ENCODE measurements around the gene BEND6.

- TF ChIP-seq, protein P1, sequence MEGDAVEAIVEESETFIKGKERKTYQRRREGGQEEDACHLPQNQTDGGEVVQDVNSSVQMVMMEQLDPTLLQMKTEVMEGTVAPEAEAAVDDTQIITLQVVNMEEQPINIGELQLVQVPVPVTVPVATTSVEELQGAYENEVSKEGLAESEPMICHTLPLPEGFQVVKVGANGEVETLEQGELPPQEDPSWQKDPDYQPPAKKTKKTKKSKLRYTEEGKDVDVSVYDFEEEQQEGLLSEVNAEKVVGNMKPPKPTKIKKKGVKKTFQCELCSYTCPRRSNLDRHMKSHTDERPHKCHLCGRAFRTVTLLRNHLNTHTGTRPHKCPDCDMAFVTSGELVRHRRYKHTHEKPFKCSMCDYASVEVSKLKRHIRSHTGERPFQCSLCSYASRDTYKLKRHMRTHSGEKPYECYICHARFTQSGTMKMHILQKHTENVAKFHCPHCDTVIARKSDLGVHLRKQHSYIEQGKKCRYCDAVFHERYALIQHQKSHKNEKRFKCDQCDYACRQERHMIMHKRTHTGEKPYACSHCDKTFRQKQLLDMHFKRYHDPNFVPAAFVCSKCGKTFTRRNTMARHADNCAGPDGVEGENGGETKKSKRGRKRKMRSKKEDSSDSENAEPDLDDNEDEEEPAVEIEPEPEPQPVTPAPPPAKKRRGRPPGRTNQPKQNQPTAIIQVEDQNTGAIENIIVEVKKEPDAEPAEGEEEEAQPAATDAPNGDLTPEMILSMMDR (IDR thresholded peaks at IDR 0.05): no peak
- no peak for TF ChIP-seq POLR2A (IDR thresholded peaks at IDR 0.05)
These were observed 4.9 kb upstream of the BEND6 start for GRCh38 chr6:56949925-56950495.
